HEK293T (cell line): ENCODE results near the gene PPFIA3.

Source experiments
- BHLHE40 ChIP-seq: fragments of 450-650 bp; IDR thresholded peaks from 2 replicates; pipeline ENCODE4 v1.6.1; 2016; ENCODE audit warnings: mild to moderate bottlenecking, moderate library complexity, borderline replicate concordance
- ELF4 ChIP-seq: fragments of 450-650 bp; IDR thresholded peaks from 2 replicates; pipeline ENCODE4 v1.6.1; 2017; ENCODE audit warnings: antibody characterized with exemption
- FOXK2 ChIP-seq: fragments of 450-650 bp; IDR thresholded peaks from 2 replicates; pipeline ENCODE4 v1.6.1; 2016; ENCODE audit warnings: mild to moderate bottlenecking
- FOXM1 ChIP-seq: fragments of 450-650 bp; IDR thresholded peaks from 2 replicates; pipeline ENCODE4 v1.6.1; 2017; ENCODE audit warnings: mild to moderate bottlenecking, borderline replicate concordance
- HDGF ChIP-seq: fragments of 450-650 bp; IDR thresholded peaks from 2 replicates; pipeline ENCODE4 v1.6.1; 2017; ENCODE audit warnings: antibody characterized with exemption, borderline replicate concordance
- NFRKB ChIP-seq: fragments of 450-650 bp; IDR thresholded peaks from 2 replicates; pipeline ENCODE4 v1.6.1; 2016; ENCODE audit warnings: mild to moderate bottlenecking, moderate library complexity
- SP1 ChIP-seq: fragments of 450-650 bp; IDR thresholded peaks from 2 replicates; pipeline ENCODE4 v1.6.1; 2017
- SUZ12 ChIP-seq: fragments of 450-650 bp; IDR thresholded peaks from 2 replicates; pipeline ENCODE4 v1.6.1; 2016; ENCODE audit warnings: mild to moderate bottlenecking
- TARDBP ChIP-seq: fragments of 450-650 bp; IDR thresholded peaks from 2 replicates; pipeline ENCODE4 v1.6.1; 2016
- ZNF384 ChIP-seq: fragments of 450-650 bp; IDR thresholded peaks from 2 replicates; pipeline ENCODE4 v1.6.1; 2016
- TF ChIP-seq, protein P1 (sequence below): fragments of 450-650 bp; IDR thresholded peaks from 2 replicates; pipeline ENCODE4 v1.6.1; 2016

DNA sequence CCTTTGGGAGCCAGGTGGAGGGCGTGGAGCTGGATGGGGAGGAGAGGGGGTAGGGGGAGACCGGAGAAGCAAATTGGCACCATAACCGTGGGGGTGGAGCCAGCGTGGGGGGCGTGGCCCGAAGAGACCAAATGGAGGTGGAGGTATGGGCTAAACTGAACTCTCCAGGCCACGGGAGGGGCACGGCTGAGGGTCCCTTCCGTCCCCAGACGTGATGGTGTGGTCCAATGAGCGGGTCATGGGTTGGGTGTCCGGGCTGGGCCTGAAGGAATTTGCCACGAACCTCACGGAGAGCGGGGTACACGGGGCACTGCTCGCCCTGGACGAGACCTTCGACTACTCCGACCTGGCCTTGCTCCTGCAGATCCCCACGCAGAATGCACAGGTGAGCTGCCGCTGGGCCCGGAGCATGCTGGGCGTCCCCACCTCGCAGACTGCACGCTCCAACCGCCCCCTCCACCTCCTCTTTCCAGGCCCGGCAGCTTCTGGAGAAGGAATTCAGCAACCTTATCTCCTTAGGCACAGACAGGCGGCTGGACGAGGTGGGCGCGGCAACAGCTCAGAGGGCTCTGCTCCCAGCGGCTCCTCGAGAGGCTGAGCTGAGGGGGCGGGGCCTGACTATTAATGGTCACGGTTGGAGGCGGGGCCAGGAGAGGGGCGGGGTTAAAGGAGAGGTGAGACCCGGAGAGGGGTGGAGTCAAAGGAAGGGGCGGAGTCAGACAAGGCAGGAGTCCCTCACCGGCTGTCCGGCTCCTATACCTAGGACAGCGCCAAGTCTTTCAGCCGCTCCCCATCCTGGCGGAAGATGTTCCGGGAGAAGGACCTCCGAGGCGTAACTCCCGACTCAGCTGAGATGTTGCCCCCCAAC, 29.7 kb downstream of the PPFIA3 start:
- TF ChIP-seq NFRKB, result no peak
- no peak for TF ChIP-seq FOXM1
- TF ChIP-seq TARDBP, result no peak
- TF ChIP-seq, protein P1, sequence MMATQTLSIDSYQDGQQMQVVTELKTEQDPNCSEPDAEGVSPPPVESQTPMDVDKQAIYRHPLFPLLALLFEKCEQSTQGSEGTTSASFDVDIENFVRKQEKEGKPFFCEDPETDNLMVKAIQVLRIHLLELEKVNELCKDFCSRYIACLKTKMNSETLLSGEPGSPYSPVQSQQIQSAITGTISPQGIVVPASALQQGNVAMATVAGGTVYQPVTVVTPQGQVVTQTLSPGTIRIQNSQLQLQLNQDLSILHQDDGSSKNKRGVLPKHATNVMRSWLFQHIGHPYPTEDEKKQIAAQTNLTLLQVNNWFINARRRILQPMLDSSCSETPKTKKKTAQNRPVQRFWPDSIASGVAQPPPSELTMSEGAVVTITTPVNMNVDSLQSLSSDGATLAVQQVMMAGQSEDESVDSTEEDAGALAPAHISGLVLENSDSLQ, result no peak
- no peak for TF ChIP-seq SP1
- TF ChIP-seq SUZ12, result no peak
- TF ChIP-seq BHLHE40, result no peak
- TF ChIP-seq ZNF384, result no peak
- no peak for TF ChIP-seq HDGF
- no peak for TF ChIP-seq FOXK2
- TF ChIP-seq ELF4, result no peak
